GM10847 (cell line): ENCODE results near the gene PPP4R1.

Experiments
- POLR2A ChIP-seq: IDR thresholded peaks from 2 replicates; pipeline ENCODE4 v1.6.1; 2011; ENCODE audit not compliant: insufficient read length; ENCODE audit errors: extremely low read depth

The PPP4R1 gene

GRCh38 chr18:9516437-9517064 lies 97.8 kb downstream of the PPP4R1 start:
- TF ChIP-seq POLR2A: no peak

GRCh38 chr18:9513971-9514512 lies 100.3 kb downstream of the PPP4R1 start:
- TF ChIP-seq POLR2A: no peak

- no peak for TF ChIP-seq POLR2A
Observed at GRCh38 chr18:9508446-9509025, 105.8 kb downstream of the PPP4R1 start.

GRCh38 chr18:9507565-9508088 lies 106.7 kb downstream of the PPP4R1 start:
- TF ChIP-seq POLR2A: no peak

- no peak for TF ChIP-seq POLR2A
Observed at GRCh38 chr18:9506046-9506792, 108.1 kb downstream of the PPP4R1 start.
